NCI-H1930 (cell line): ENCODE measurements around the gene FRAS1.
"Not testable (repeated sequence)": the region's sequence is repeated elsewhere in the genome, so short reads cannot be mapped to it uniquely, and the experiment has no call there.

ENCODE experiments used
- DNase-seq, 2 experiments: peaks; one replicate each; lab custom pipeline; 2025; lab: John Stamatoyannopoulos, UW

FRAS1 gene

DNA sequence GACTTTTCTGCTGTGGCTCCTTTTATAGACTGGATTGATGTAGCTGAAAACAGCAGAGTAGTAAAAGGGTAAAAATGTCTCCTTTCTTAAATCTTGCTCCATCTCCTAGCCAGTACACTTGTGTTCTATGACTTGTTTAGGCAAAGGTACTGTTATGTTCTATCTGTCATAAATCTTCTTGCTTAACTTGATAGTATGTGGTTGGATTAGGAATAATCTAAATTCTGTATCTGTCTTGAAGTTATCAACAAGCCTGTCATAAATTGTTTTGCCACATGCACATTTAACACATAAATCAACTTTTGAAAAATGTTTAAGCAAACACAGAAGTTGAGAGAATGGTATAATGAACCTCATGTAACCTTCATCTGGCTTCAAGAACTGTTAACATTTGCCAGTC is 157.0 kb downstream of the FRAS1 start:
- no peak for DNase-seq

DNA sequence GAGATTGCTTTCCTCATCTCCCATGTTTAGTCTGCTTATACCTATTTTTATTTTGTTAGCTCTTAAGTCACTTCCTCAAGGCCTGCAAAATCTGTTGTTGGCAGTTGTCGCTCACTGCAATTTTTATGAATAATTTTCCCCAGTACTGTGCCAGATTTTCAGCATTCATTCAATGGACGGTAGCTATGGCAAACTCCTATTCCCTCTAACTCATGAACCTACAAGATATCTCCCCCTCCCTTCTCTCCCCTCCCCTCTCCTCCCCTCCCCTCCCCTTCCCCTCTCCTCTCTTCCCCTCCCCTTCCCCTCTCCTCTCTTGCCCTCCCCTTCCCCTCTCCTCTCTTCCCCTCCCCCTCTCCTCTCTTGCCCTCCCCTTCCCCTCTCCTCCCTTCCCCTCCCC is 160.4 kb downstream of the FRAS1 start:
- no peak for DNase-seq

DNA sequence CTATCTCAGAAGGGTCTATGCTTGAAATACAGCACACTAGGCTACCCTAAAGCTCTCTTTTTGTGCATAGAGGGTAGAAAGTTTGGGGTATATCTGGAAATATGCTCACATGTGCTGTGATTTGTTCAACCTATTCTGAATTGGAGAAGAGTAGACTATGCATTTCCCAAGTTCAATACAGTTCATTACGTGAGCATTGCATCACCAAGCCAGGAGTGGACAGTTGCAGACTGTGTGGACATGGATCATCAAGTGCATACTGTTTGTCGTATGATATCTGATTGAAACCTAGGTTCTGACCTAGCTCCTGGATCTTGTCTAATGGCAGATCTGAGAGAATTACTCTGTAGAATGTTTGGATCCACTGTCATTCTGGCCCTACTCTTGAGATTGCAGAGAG is 161.1 kb downstream of the FRAS1 start:
- DNase-seq = peak in 1 of 2 experiments; percentile 22

DNA sequence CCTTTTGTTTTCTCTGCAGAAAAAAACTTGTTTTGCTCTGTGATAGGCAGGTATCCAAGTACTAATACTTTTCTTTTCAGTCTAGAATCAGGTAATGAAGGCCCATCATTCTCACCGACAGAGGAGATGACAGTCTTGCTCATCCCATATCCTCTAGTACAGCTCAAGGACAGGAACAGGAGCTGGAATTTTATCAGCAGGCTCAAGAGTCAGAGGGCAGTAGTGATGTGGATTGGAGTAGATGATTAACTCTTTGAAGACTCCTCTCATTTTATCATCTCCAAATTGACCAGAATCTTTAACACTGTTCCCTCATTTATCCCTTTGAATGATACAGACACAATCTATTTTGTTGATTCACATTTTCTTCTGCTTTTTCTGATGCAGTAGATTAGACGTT is 162.7 kb downstream of the FRAS1 start:
- no peak for DNase-seq

DNA sequence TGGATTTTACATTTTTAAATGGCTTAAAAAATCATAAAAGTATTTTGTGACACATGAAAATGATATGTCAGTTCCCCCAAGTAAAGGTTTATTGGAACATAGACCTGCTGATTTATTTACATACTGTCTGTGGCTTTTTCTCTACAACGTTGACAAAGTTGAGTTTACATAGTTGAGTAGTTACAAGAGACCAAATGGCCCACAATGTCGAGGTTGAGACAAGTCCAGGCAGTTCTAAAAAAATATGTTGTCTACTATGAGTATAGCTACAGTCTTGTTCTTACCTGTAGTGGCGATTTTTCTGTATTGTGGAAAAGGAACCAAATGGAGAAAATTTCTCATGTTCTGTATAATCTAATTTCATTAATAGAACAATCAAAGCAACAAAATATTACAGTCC is 163.2 kb downstream of the FRAS1 start:
- DNase-seq = no peak

DNA sequence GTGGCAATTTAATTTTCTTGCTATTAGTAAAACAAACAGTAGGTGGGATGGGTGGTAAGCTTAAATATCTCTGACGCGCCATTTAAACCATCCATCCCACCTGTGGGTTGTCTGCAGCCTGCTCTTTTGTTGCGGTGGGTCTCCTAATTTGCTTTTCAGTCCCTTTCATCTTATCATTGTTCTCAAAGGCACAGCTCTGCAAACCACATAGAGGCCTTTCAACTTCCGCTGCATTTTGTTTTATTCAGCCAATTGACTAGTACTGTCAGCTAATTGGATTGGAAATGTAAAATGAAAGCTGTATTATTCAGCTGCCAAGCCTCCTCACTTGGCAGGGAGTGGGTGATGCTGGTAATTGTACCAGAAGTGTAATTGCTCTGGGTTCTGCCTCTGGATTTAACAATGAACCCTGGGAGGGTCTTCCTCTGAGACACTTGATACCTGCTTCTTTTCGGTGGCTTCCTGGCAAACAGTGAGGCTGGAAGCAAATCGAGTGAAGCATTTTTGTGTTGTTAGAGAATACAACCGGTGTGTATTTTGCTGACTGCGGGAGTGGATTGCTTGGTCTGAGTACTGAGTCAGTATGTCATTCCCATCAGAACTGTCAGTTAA is 165.6 kb downstream of the FRAS1 start:
- peak; percentile 78 to 84 for DNase-seq

DNA sequence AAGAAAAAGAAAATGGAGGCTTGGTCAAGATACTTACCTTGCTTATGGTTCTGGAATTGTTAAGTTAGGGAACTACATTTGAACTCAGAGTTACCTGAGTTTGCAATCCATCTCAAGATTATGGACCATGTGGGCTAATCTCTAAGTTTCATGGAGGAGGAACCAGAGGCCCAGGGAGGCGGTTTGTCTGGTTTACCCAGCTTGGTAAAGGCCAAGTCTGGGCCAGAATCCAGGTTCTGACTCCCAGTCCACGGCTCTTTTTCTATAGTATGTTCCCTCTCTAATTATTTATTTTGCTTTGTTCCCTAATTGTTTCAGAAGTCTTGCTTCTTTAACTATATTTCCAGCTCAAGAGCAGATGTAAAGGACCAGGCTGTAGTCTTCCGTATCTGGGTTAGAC is 168.1 kb downstream of the FRAS1 start:
- no peak for DNase-seq

DNA sequence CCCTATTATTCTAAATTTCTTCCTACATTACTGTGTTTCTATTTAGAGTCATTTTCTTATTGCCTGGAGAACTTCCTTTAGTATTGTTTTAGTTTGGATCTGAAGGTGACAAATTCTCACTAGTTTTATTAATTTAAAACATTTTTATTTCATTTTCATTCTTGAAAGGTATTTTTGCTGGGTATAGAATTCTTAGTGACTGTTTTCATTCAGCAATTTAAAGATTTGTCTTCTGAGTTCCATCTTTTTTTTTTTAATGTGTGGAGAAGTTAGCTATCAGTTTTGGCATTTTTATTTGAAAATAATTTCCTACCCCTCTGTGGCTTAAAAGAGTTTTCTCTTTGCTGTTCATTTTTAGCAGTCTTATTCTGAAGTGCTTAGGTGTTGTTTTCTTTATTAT is 169.2 kb downstream of the FRAS1 start:
- DNase-seq = no peak

DNA sequence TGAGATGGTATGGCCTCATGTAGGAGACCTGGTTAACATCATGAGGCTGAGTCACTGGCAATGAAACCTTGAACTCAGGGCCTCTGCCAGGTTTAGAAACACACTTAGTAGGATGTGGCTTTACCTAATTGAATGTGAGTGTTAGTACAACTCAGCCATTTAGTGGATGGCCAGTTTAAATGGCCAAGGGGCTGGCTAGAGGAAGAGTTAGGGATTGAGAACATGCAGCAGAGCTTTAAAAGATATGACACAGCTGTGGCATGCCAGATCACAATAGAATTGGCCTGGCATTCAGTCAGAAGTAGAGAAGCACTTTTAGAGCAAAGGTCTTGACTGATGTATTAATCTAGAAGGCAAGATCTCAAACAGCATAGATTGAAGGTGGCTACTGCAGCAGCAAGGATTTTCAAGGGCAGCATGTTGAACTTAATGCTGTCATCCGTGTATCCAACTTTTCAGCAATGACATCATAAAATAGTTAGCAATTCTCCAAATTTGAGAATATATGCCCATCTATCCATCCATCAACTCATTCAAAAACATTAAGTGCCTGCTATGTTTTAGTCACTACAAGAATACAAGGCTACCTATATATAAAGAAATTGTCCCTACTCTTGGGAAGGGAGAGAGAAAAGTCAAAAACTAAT is 170.4 kb downstream of the FRAS1 start:
- DNase-seq = no peak

DNA sequence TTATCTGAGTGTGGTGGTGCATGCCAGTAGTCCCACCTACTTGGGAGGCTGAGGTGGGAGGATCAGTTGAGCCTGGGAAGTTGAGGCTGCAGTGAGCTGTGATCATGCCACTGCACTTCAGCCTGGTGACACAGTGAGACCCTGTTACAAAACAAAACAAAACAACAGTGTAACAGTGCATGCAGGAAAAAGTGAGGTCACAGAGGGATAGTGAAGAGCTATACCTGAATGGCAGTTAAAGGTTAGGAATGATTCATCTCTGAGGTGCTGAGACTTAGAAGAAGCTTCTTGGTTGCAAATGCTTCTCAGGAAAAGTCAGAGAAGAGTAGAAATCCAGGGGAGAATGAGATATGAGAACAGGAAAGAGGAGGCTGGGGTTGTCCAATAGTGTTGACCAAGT is 178.7 kb downstream of the FRAS1 start:
- DNase-seq = no peak

DNA sequence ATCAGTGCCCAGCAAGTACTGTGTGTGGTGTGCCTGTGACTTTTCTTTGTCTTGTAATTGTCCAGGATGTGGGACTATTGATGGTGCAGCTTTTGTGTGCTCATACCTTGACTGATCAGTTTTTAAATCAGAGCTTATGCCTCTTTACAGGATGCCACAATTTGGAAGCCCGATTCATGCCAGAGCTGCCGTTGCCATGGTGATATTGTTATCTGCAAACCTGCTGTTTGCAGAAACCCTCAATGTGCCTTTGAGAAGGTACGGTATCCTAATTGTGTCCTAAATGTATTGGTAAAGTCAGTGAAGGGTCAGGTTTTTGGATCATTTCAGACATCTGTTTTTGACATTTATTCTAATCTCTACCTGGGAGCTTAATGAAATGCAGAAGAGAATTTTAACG is 180.2 kb downstream of the FRAS1 start:
- DNase-seq = no peak

DNA sequence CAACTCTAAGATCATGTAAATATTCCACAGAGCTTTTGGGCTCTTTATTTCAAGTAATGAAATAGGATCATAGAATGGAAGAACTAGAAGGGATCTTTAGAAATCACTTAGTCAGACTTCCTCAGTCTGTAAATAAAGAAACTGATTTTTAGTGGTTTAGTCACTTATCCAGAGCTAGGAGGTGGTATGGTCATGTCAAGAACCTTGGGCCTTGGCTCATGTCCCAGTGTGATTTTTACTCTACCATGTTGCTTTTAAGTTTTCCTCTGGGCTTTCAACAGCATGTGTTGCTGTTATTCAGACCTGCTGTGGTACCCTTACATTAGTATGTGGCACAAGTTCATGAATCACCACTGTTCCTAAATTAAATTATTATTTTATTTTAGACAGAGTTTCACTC is 184.9 kb downstream of the FRAS1 start:
- DNase-seq = no peak

DNA sequence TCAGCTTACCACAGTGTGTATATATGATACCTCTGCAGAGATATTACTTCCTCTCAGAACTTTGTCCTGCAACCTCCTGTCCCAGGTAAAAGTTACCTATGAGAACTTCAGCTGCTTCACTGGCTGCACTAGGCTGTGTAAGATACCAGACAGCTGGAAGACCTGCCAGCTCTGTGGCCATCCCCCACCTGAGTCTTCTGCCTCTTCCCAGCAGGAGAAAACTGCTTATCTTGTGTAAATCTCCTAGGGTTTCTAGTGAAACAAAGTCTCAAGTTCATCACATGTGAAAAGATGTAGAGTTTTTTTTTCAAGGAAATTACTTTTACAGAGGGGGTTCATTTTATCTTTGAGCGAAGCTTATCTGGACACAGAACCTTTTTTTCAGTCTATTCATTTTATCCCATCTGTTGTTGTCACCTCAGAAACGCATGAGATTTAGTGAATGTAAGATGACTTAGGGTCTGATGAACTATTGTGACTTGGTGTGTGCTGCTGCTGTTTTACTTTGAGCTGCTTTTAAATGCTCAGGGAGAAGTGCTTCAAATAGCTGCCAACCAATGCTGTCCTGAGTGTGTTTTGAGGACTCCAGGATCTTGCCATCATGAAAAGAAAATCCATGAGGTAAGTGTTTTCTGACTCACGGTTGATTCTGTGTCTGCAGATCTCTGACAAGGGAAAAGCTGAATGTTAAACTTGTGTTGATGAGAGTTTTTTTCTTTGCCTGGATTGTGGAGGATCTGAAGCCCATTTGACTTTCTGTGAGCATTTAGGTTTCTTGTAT is 187.8 kb downstream of the FRAS1 start:
- no peak for DNase-seq

DNA sequence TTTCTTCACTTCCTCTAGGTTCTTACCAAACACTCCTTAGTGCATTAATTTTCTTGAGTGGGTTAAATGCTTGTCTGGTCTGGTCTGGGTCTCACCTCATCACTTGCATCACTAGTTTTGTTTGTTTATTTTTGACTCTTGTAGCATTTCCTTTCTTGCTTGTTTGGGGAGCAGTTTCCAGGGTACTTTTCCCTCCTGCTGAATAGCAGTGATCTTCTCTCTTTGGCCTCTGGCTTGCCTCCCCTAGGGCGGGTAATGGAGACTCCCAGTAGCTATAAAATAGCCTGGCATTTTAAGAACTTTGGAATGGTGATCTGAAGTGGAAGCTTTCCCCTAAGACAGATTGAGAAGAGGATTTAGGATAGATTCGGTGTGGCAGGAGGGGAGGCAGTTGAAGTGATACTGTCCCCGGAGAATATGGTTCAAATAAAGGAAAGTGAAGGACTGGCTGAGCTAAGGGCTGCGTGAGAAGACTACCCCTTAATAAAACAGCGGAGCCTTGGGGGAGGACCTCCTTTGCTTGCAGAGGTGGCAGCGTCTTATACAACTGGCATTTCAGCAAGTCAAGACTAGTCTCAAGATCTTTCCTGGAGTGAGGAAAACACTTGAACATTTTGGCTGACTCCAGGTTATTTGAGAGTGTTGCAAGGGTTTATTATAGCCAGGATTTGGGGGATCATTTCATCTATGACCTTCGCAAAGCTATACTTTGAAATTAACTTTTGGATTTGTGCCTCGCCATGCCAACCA is 190.6 kb downstream of the FRAS1 start:
- no peak for DNase-seq

DNA sequence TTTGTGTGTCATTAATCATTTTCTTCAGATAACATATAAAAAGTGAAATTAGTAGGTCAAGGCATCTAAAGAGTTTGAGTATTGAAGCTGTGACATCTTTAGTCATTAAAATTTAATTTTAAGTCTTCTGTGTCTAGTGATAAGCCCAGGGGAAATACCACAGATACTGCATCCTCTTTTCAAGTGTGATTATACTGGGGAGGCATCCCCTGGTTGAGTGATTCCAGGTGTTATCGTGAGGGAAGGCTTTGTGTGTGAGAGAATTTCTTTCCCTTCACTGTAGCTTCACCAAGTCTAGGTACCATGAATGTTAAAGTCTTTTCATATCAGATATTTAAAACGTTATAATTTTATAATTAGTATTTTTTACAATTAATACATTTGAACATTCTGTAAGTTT is 193.4 kb downstream of the FRAS1 start:
- peak in 1 of 2 experiments; percentile 1 for DNase-seq

DNA sequence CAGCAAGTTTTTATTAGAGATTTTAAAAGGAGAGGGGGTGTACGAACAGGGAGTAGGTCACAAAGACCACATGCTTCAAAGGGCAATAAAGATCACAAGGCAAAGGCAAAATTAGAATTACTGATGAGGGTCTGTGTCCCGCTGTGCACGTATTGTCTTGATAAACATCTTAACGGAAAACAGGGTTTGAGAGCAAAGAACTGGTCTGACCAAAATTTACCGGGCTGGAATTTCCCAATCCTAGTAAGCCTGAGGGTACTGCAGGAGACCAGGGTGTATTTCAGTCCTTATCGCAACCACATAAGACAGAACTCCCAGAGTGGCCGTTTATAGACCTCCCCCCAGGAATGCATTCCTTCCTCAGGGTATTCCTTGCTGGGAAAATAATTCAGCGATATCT is 195.7 kb downstream of the FRAS1 start:
- DNase-seq = not testable (repeated sequence)

DNA sequence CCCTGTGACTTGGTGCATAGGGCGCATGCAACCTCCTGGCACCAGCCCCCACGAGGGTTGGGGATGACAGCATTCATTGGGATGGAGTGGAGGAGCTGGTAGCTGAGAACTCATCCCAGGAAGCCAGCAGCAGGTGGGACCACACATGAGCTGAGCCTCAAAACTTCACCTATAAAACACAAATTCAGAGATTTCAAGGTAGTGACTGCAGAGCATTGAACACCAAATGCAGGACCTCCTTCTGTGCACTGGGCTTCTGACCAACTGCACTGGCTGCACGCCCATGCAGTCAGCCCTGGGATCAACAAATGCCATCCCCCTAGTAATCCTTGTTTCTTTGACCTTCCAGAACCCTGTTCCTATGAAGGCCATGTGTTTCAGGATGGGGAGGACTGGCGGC is 197.8 kb downstream of the FRAS1 start:
- no peak for DNase-seq

DNA sequence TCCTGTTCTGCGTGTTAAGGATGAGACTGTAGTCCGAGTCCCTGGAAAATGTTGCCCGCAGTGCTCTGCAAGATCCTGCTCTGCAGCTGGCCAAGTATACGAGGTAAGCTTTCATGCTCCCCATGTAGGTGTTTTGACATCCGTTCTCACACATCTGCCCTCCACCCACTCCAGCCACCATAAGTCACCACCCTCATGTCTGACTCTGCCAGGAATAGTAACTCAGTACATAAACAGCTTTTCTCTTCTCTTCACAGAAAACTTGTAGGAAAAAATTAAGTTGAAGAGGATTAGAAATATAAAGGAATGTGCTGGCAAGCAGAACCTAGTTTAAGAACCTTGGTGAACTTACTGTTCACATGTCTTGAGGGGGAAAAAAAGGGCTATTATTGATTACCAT is 207.9 kb downstream of the FRAS1 start:
- DNase-seq = no peak

DNA sequence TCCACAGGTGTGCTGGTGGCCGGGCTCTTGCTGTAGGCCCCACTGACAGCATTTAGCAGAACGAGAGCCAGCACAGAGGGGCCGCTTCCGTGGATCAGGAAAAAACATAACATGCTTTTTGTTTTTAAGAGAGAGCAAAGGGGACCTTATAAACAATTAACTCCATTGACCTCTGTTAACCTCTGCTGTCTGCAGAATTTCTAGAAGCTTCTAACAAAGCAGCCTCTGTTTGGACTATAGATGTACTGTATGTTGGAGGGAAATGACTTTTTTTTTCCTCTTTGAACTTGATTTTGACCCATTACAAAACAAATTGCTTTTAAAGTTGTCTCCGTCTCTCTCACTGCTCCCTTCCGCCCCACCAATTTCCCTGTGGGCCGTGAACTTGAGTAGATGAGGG is 210.7 kb downstream of the FRAS1 start:
- no peak for DNase-seq

DNA sequence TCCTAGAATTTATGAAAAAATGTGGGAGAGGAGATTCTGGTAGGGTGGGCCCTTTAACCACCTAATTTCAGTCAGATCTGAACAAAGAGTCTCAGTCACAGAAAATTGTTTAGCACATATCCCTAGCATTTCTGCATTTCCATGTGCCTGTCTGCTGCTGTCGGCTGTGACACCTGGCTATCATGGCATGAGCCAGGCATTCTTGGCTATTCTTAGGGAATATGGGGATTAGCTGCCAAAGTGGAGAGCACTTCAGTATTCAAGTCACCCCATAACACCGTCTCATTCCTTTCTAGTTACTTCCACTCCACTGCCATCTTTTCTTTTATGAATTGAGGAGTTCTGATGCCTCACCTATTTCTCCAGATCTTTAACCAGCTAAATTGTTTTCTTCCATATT is 211.5 kb downstream of the FRAS1 start:
- DNase-seq = no peak

DNA sequence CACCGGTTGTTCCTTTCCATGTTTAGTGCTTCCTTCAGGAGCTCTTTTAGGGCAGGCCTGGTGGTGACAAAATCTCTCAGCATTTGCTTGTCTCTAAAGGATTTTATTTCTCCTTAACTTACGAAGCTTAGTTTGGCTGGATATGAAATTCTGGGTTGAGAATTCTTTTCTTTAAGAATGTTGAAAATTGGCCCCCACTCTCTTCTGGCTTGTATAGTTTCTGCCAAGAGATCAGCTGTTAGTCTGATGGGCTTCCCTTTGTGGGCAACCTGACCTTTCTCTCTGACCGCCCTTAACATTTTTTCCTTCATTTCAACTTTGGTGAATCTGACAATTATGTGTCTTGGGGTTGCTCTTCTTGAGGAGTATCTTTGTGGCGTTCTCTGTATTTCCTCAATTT is 218.3 kb downstream of the FRAS1 start:
- DNase-seq = not testable (repeated sequence)

DNA sequence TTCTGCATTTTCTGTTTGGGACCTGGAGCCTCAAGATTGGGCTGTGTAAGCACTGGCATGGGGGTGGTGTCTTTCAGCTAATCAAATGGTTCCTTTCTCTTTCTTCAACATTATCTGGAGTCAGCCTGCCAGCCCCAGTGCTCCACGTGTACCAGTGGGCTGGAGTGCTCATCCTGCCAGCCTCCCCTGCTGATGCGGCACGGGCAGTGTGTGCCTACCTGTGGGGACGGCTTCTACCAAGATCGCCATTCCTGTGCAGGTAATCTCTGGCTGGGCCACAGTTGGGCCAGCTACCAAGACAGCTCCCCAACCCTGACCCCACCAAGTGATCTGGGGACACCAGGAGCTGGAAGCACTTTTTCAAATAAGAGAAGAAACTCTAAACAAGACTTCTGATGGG is 229.2 kb downstream of the FRAS1 start:
- DNase-seq = no peak

DNA sequence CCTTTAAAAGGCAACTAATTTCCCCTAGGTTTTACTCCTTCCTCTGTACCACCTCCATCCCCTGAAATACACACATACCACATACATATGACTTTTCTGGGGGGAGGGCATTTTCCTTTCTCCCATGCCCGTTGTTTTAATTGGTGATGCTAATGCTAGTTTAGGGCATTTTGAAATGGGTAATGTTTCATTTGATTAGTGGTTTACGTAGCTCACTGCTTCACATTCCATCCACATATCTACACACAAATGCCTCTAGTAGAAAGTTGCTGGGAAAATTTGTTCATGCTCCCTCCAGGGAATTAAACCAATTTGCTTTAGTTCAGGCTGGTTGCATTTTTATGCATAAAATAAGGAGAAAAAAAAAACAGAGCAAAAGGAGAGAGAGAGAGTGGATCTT is 231.2 kb downstream of the FRAS1 start:
- no peak for DNase-seq
